Activated CD8-positive, alpha-beta T cell treated with anti-CD3 and anti-CD28 coated beads for 36 hours (primary cell): ENCODE measurements around the gene ATP6V0A4. TPM values are rescaled to one million over a fixed set of nuclear protein-coding genes. Genes with fewer than 3 reads are reported as not detected.

ENCODE experiments used
- ATAC-seq: fragments of 200-7000 bp; cut with Tn5 transposase; one replicate; pipeline ENCODE4 v1.10.0; 2021; ENCODE audit warnings: mild to moderate bottlenecking, moderate library complexity
- CTCF ChIA-PET: fragments of 350-600 bp; sonication (Branson Sonifier 250); formaldehyde crosslinking; loops from one replicate; lab custom pipeline; 2021; ENCODE audit warnings: antibody characterized with exemption; lab: Charles Lee
- POLR2A ChIA-PET: fragments of 350-600 bp; sonication (Branson Sonifier 250); formaldehyde crosslinking; loops from one replicate; lab custom pipeline; 2021; ENCODE audit warnings: antibody characterized with exemption; lab: Charles Lee
- DNase-seq: peaks from one replicate; pipeline ENCODE4 v3.0.0-alpha.2; 2020
- H3K27ac Mint-ChIP-seq: one replicate; pipeline ENCODE4 v1.8.0; 2021; ENCODE audit warnings: mild to moderate bottlenecking, mixed read lengths
- H3K27me3 Mint-ChIP-seq: one replicate; pipeline ENCODE4 v1.8.0; 2021; ENCODE audit warnings: mixed read lengths
- H3K36me3 Mint-ChIP-seq: one replicate; pipeline ENCODE4 v1.8.0; 2021; ENCODE audit warnings: low read depth, mixed read lengths
- H3K4me1 Mint-ChIP-seq: one replicate; pipeline ENCODE4 v1.8.0; 2021; ENCODE audit warnings: low read depth, mixed read lengths
- H3K4me3 Mint-ChIP-seq: one replicate; pipeline ENCODE4 v1.8.0; 2021; ENCODE audit warnings: mild to moderate bottlenecking, moderate library complexity, mixed read lengths
- H3K9me3 Mint-ChIP-seq: one replicate; pipeline ENCODE4 v1.8.0; 2021; ENCODE audit warnings: mixed read lengths
- CTCF ChIP-seq: fragments of 200-600 bp; IDR thresholded peaks from one replicate; pipeline ENCODE4 v1.8.0; 2022; ENCODE audit warnings: antibody characterized with exemption, mild to moderate bottlenecking
- intact Hi-C: fragments of 100-400 bp; cut with micrococcal nuclease; formaldehyde crosslinking; loops from one replicate; pipeline ENCODE4 v1.10.0; 2022
- total RNA-seq, 2 experiments: library from RNA; stranded (reverse); gene quantifications; one replicate each; pipeline ENCODE4 v1.2.3, GENCODE V29; 2021

Gene ATP6V0A4
- total RNA-seq, 2 experiments from 2014 or later, result not detected

- ATAC-seq (no peak), DNase-seq (no peak)
- peak overlapping the region; percentile 86 for H3K27ac Mint-ChIP-seq
- CTCF ChIA-PET, result interaction anchor here (1.4 kb wide), 1 partner anchor 15 kb away, joined by 5 read pairs; no protein-coding TSS in a partner anchor
- no peaks in the 10 kb centered on the region for H3K9me3 Mint-ChIP-seq
- POLR2A ChIA-PET, result interaction anchor here (0.6 kb wide), 1 partner anchor 45 kb away, joined by 3 read pairs; no protein-coding TSS in a partner anchor
- no peak for TF ChIP-seq CTCF
- intact Hi-C loops, result no loop called here
- H3K27me3 Mint-ChIP-seq, result no peaks in the 10 kb centered on the region
- H3K36me3 Mint-ChIP-seq, result no peaks in the 10 kb centered on the region
- peak overlapping the region; percentile 4 for H3K4me3 Mint-ChIP-seq
- H3K4me1 Mint-ChIP-seq, result peaks cover 65% of the 10 kb centered on the region
Measured at GRCh38 chr7:138753150-138753518, 44.9 kb downstream of the ATP6V0A4 start.

GRCh38 chr7:138752518-138753149 is 45.4 kb downstream of the ATP6V0A4 start:
- Mint-ChIP-seq H3K27ac (peak overlapping the region; percentile 86), H3K4me3 (peak overlapping the region; percentile 4), H3K4me1 (peaks cover 64% of the 10 kb centered on the region)

GRCh38 chr7:138750901-138751464 is 47.0 kb downstream of the ATP6V0A4 start:
- TF ChIP-seq CTCF, result no peak
- no peak for ATAC-seq
- POLR2A ChIA-PET, result no interaction called here
- CTCF ChIA-PET, result interaction anchor here (0.7 to 2.0 kb wide), 3 partner anchors 12 to 590 kb away, joined by 3 to 11 read pairs (median 5); no protein-coding TSS in a partner anchor
- intact Hi-C loops, result no loop called here
- Mint-ChIP-seq H3K4me3 (no peak overlapping the region), H3K4me1 (peaks cover 60% of the 10 kb centered on the region), H3K36me3 (no peaks in the 10 kb centered on the region), H3K27me3 (no peaks in the 10 kb centered on the region), H3K9me3 (no peaks in the 10 kb centered on the region), H3K27ac (no peak overlapping the region)
- no peak for DNase-seq

More at GRCh38 chr7:138752518-138753149, 45.4 kb downstream of the ATP6V0A4 start:
- no peaks in the 10 kb centered on the region for H3K36me3 Mint-ChIP-seq
- no peaks in the 10 kb centered on the region for H3K9me3 Mint-ChIP-seq
- CTCF ChIA-PET, result interaction anchor here (1.4 kb wide), 1 partner anchor 14 kb away, joined by 5 read pairs; no protein-coding TSS in a partner anchor
- no peaks in the 10 kb centered on the region for H3K27me3 Mint-ChIP-seq
- intact Hi-C loops, result no loop called here
- DNase-seq, result peak; percentile 98
- POLR2A ChIA-PET, result interaction anchor here (0.6 kb wide), 1 partner anchor 45 kb away, joined by 3 read pairs; no protein-coding TSS in a partner anchor
- no peak for TF ChIP-seq CTCF
- peak; percentile 94 for ATAC-seq

GRCh38 chr7:138750473-138750872 is 47.5 kb downstream of the ATP6V0A4 start:
- no peak for TF ChIP-seq CTCF
- POLR2A ChIA-PET, result no interaction called here
- H3K4me1 Mint-ChIP-seq, result peaks cover 60% of the 10 kb centered on the region
- no peak overlapping the region for H3K4me3 Mint-ChIP-seq
- DNase-seq (no peak), ATAC-seq (no peak)
- H3K27me3 Mint-ChIP-seq, result no peaks in the 10 kb centered on the region
- no peaks in the 10 kb centered on the region for H3K9me3 Mint-ChIP-seq
- CTCF ChIA-PET, result interaction anchor here (0.7 to 2.0 kb wide), 3 partner anchors 12 to 589 kb away, joined by 3 to 11 read pairs (median 5); no protein-coding TSS in a partner anchor
- no peak overlapping the region for H3K27ac Mint-ChIP-seq
- H3K36me3 Mint-ChIP-seq, result no peaks in the 10 kb centered on the region
- intact Hi-C loops, result no loop called here

GRCh38 chr7:138749960-138750359 is 48.0 kb downstream of the ATP6V0A4 start:
- Mint-ChIP-seq H3K27me3 (no peaks in the 10 kb centered on the region), H3K4me1 (peaks cover 65% of the 10 kb centered on the region), H3K36me3 (no peaks in the 10 kb centered on the region), H3K27ac (peak overlapping the region; percentile 7), H3K9me3 (no peaks in the 10 kb centered on the region), H3K4me3 (no peak overlapping the region)
- TF ChIP-seq CTCF, result no peak
- intact Hi-C loops, result no loop called here
- ChIA-PET CTCF (interaction anchor here (0.7 to 2.0 kb wide), 3 partner anchors 11 to 137 kb away, joined by 3 to 11 read pairs (median 5); no protein-coding TSS in a partner anchor), POLR2A (no interaction called here)
- no peak for ATAC-seq
- DNase-seq, result no peak
